ENCODE measurements around the gene PRKCB.
"Not testable (repeated sequence)": the region's sequence is repeated elsewhere in the genome, so short reads cannot be mapped to it uniquely, and the experiment has no call there.

- not testable (repeated sequence) for TF ChIP-seq POLR2A, POLR2AphosphoS5 (IDR thresholded peaks at IDR 0.05; ENCODE audit: low read depth, low read length)
These were observed 80.8 kb downstream of the PRKCB start for GRCh38 chr16:23916552-23916951.
